Measurements from ENCODE around the gene DCAF7.

DCAF7 gene

DNA sequence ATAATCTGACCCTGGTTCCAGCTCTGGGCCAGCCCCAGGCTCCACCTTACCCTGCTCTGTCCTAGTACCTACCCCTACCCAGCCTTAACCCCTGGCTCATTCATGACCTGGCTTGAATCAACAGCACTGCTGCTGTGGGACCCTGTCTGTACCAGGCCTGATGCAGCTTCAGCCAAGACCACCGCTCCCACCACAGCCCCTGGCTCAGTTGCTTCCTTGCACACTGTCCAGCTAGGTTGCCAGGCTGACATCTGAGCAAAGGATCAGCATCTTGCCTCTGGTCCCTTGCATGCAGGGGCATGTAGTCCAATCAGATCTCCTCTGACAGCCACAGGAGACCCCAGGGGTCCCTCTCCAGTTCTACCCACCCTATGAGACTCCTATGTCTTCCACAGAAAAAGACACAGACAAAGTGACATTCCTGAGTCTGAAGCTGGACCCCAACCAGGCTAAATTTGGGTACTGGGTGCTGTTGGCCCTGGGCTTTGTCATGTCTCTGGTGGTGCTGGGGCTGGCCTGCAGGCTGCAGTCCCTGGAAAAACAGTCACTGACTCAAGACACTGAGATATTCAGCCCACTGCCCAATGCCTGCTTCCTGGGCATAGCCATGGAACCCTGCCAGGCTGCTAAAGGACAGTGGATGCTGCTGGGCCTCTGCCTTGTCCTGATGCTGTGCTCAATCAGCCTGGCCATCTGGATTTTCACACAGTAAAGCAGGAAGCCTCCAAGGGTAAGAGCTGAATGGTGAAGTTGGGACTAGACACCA is 31.0 kb upstream of the DCAF7 start:
- no peak for TF ChIP-seq CTCF (IDR thresholded peaks at IDR 0.05)

DNA sequence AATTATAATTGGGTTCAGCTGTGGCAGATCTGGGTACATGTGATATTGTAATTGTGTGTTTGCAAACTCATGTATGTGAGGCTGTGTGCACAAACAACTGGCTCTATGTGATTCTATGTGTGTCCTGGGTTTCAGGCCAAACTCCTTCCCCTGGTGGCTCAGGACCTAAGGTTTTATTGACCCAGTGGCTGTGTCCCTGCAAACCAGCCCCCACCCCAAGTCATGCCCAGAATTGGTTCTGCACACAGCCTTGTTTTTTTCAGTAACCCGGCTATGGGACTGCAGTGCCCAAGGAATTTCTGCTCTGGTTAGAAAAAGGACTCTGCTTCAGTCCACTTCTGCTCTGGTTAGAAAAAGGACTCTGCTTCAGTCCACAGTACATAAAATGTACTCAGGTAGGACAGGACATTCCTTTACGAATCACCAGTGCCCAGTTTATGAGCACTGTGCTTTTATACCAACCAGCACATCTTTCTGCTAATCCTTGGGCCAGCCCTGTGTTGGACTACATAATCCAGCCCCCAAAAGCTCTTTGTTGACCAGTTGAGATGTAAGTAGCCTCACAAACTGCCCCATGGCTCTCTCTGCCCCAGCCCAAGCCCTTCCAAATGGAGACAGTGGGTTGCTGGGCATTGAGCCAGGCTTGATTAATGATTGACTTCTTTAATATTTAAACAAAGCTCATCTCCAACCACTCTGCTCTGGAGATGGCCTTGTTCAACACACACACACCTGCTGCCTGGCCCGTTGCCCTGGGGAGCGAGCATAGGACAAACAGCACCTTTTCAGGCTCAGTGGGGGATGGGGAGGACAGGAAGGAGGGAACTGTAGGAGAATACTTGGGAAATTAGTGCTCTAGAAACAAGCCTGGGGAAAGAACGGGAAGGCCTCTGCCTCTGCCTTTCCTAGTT is 30.1 kb upstream of the DCAF7 start:
- no peak for TF ChIP-seq CTCF (IDR thresholded peaks at IDR 0.05)

DNA sequence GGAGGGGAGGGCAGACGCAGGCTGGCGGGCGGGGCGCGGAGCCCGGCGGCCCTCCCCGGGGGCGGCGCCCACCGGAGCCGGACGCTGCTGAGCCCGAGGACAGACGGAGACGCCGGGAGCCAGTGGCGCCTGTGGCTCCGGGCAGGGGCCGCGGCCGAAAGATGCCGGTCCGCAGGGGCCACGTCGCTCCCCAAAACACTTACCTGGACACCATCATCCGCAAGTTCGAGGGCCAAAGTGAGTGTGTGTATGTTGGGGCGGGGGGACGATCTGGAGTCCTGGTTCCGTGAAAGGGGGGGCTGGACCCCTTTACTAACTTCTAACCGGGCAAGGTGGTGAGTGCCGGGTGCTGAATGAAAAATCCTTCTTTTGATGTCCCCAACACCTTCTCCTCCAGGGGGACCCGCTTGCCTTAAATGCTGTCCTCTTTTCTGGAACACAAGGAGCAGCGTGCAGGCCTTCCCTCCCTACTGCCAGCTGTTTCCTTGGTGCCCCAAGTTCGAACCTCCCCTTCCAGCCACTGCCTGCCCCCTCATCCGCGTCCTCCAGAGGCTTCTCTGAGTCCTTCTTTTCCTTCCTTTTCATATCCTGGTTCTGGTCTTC is 26.9 kb upstream of the DCAF7 start, which contains the start of gene KCNH6:
KCNH6 (plus strand) TSS at position 106 of the 603 bp plus-strand sequence; CDS start at position 162, 56 bp downstream.
- TF ChIP-seq CTCF (IDR thresholded peaks at IDR 0.05): no peak

DNA sequence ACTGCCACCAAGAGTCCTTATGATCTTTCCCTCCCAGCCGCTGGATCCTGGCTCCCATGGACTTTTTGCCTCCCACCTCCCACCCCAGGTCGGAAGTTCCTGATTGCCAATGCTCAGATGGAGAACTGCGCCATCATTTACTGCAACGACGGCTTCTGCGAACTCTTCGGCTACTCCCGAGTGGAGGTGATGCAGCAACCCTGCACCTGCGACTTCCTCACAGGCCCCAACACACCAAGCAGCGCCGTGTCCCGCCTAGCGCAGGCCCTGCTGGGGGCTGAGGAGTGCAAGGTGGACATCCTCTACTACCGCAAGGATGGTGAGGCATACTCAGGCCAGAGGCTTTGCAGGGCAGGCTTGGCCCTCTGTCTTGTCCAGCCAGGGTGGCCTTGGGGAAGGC is 26.2 kb upstream of the DCAF7 start:
- no peak for TF ChIP-seq CTCF (IDR thresholded peaks at IDR 0.05)

GRCh38 chr17:63525190-63525946 is 24.9 kb upstream of the DCAF7 start:
- TF ChIP-seq CTCF (IDR thresholded peaks at IDR 0.05): no peak

DNA sequence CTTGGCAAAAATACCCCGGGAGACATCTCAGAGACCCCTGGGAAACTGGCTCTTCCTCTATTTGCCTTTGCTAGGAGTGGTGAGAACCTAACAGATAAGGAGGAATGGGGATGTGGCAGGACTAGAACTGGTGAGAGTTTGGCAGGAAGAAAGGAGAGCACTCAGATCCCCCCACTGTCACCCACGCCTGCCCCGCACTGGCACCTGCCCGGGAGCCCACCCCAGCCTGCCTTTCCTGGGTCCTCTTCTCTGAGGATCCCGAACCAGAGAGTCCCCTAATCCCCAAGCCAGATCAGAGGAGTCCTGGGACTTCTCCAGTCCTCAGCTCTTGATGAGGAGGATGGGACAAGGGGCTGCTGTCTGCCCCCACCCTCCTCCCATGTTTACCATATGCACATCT is 23.4 kb upstream of the DCAF7 start:
- no peak for TF ChIP-seq CTCF (IDR thresholded peaks at IDR 0.05)

- TF ChIP-seq CTCF (IDR thresholded peaks at IDR 0.05): no peak
These were observed 22.1 kb upstream of the DCAF7 start for GRCh38 chr17:63528183-63528582.

Data from LNCAP (cell line).